HepG2 (cell line): ENCODE measurements around the gene SLC9A8. TPM values are rescaled to one million over a fixed set of nuclear protein-coding genes. Genes with fewer than 3 reads are reported as not detected.

ENCODE experiments used
- ARNT ChIP-seq: fragments of 450-650 bp; IDR thresholded peaks from 2 replicates; pipeline ENCODE4 v1.6.1; 2017
- GTF3A ChIP-seq: sonication (generic); formaldehyde crosslinking; conservative IDR thresholded peaks from 2 replicates; pipeline ENCODE4 v1.4.0; 2020; ENCODE audit warnings: mild to moderate bottlenecking, missing genetic modification reagents
- RAD21 ChIP-seq: fragments of 450-650 bp; formaldehyde crosslinking; IDR thresholded peaks from 2 replicates; pipeline ENCODE4 v1.5.0; 2020; ENCODE audit warnings: mild to moderate bottlenecking
- RORA ChIP-seq: sonication (generic); formaldehyde crosslinking; IDR thresholded peaks from 2 replicates; pipeline ENCODE4 v1.5.0; 2020; ENCODE audit warnings: mild to moderate bottlenecking, missing genetic modification reagents, moderate library complexity
- SETDB1 ChIP-seq: sonication (generic); formaldehyde crosslinking; IDR thresholded peaks from 2 replicates; pipeline ENCODE4 v1.5.1; 2020; ENCODE audit warnings: missing genetic modification reagents, mild to moderate bottlenecking, borderline replicate concordance
- SMAD3 ChIP-seq: sonication (generic); formaldehyde crosslinking; IDR thresholded peaks from 2 replicates; pipeline ENCODE4 v1.4.0; 2020; ENCODE audit warnings: missing genetic modification reagents
- ZNF225 ChIP-seq: sonication (generic); formaldehyde crosslinking; IDR thresholded peaks from 2 replicates; pipeline ENCODE4 v1.4.0; 2020; ENCODE audit warnings: mild to moderate bottlenecking, missing genetic modification reagents
- ZNF24 ChIP-seq: fragments of 450-650 bp; IDR thresholded peaks from 2 replicates; pipeline ENCODE4 v1.6.1; 2017; ENCODE audit warnings: antibody characterized with exemption, mild to moderate bottlenecking
- ZNF326 ChIP-seq: sonication (generic); formaldehyde crosslinking; IDR thresholded peaks from 2 replicates; pipeline ENCODE4 v1.4.0; 2020; ENCODE audit warnings: missing genetic modification reagents, borderline replicate concordance
- ZNF33A ChIP-seq: sonication (generic); formaldehyde crosslinking; IDR thresholded peaks from 2 replicates; pipeline ENCODE4 v1.5.1; 2020; ENCODE audit warnings: missing genetic modification reagents, mild to moderate bottlenecking, moderate library complexity, borderline replicate concordance
- ZNF543 ChIP-seq: sonication (generic); formaldehyde crosslinking; IDR thresholded peaks from 2 replicates; pipeline ENCODE4 v1.4.0; 2020; ENCODE audit warnings: mild to moderate bottlenecking, missing genetic modification reagents
- ZNF615 ChIP-seq: sonication (generic); formaldehyde crosslinking; IDR thresholded peaks from 2 replicates; pipeline ENCODE4 v1.5.0; 2020; ENCODE audit warnings: mild to moderate bottlenecking, missing genetic modification reagents, borderline replicate concordance
- ZNF768 ChIP-seq: sonication (generic); formaldehyde crosslinking; IDR thresholded peaks from 2 replicates; pipeline ENCODE4 v1.4.0; 2020; ENCODE audit warnings: missing genetic modification reagents
- ZNF879 ChIP-seq: sonication (generic); formaldehyde crosslinking; IDR thresholded peaks from 2 replicates; pipeline ENCODE4 v1.8.1; 2023; ENCODE audit warnings: missing genetic modification reagents
- polyA plus RNA-seq, 8 experiments: library from polyadenylated mRNA; depleted of rRNA in 3 of 8; stranded (reverse) in 7 of 8; unstranded in 1 of 8; fragments of >200 nt; fragmentation: Illumina TruSeq in 4 of 8; extraction: Trizol in 4 of 8; gene quantifications; 2 replicates each; pipeline versions ENCODE4 v1.2.1 to v1.2.3, GENCODE V29; 2011 to 2016; ENCODE audit warnings: low read depth in 4 of 8, missing spikeins in 1 of 8, mixed read lengths in 1 of 8; ENCODE audit not compliant: insufficient read depth in 1 of 8
- total RNA-seq, 5 experiments: library from RNA; depleted of rRNA; stranded (reverse); fragments of >200 nt; fragmentation: Illumina TruSeq; extraction: Trizol; gene quantifications; 2 replicates each; pipeline ENCODE4 v1.2.3, GENCODE V29; 2016; ENCODE audit warnings: low read depth in 1 of 5
- TF ChIP-seq, protein P1 (sequence below): sonication (generic); formaldehyde crosslinking; conservative IDR thresholded peaks from 2 replicates; pipeline ENCODE4 v1.4.0; 2020; ENCODE audit warnings: missing genetic modification reagents
- TF ChIP-seq, protein P2 (sequence below): sonication (generic); formaldehyde crosslinking; IDR thresholded peaks from 2 replicates; pipeline ENCODE4 v1.4.0; 2020; ENCODE audit warnings: missing genetic modification reagents
- TF ChIP-seq, protein P3 (sequence below): sonication (generic); formaldehyde crosslinking; IDR thresholded peaks from 2 replicates; pipeline ENCODE4 v1.4.0; 2020; ENCODE audit warnings: missing genetic modification reagents, mild to moderate bottlenecking, borderline replicate concordance
- TF ChIP-seq, protein P4 (sequence below): sonication (generic); formaldehyde crosslinking; IDR thresholded peaks from 2 replicates; pipeline ENCODE4 v1.4.0; 2020; ENCODE audit warnings: missing genetic modification reagents

Gene SLC9A8
- total and polyA plus RNA-seq, 2 of the 13 experiments (the other 11 are each of a cell fraction or from before 2014, with no cell fraction given), result 4.1 to 7.4 TPM

DNA sequence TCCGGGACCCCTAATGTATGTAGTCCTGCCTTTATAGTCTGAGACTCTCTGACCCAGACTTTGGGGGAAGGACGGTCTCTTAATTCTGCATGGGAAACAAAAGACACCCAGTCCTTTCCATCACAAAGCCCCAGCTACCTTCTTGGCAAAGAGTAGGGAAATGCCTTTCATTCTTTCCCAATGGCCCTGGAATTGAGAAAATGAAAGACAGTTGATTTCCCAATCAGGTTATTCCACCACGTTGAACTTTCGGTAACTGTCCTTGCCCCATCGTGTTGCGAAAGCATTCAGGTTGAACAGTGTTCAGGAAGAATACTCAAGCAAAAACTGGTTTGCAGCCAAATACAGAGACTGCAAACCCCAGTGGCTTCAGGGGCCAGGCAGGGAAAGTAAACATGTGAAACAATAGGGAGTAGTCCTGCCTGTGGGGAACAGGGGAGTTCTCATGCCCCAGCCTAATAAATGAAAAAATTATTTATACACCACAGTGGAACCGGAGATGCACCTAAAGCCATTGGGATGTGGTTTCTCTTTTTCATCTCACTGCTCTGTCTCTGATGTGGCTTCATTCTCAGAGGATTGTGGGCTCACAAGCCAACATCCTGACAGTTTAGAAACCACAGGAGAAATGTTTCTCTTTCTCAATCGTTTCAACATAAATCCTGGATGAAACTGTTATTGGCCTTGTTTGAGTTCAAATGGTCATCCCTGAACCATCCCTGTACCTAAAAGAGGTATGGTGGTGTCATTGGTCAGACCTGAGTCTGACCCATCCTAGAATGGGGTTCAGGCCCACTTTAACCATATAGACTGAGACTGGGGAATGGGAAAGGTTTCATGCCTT, 44.2 kb upstream of the SLC9A8 start (continued):
- TF ChIP-seq RORA (CRISPR knock-in tag) (peak; percentile 92), ZNF768 (CRISPR knock-in tag) (no peak), GTF3A (CRISPR knock-in tag) (no peak), RAD21 (peak; percentile 62), ZNF615 (CRISPR knock-in tag) (peak; percentile 97), ARNT (no peak), ZNF879 (CRISPR knock-in tag) (no peak), ZNF24 (peak; percentile 66; the same call in 1 of the 2 replicates), ZNF543 (peak; percentile 96), ZNF225 (CRISPR knock-in tag) (no peak), ZNF326 (CRISPR knock-in tag) (no peak), SMAD3 (CRISPR knock-in tag) (peak; percentile 100), ZNF33A (CRISPR knock-in tag) (peak; percentile 81; the same call in 1 of the 2 replicates), SETDB1 (CRISPR knock-in tag) (no peak)
- TF ChIP-seq, protein P1, sequence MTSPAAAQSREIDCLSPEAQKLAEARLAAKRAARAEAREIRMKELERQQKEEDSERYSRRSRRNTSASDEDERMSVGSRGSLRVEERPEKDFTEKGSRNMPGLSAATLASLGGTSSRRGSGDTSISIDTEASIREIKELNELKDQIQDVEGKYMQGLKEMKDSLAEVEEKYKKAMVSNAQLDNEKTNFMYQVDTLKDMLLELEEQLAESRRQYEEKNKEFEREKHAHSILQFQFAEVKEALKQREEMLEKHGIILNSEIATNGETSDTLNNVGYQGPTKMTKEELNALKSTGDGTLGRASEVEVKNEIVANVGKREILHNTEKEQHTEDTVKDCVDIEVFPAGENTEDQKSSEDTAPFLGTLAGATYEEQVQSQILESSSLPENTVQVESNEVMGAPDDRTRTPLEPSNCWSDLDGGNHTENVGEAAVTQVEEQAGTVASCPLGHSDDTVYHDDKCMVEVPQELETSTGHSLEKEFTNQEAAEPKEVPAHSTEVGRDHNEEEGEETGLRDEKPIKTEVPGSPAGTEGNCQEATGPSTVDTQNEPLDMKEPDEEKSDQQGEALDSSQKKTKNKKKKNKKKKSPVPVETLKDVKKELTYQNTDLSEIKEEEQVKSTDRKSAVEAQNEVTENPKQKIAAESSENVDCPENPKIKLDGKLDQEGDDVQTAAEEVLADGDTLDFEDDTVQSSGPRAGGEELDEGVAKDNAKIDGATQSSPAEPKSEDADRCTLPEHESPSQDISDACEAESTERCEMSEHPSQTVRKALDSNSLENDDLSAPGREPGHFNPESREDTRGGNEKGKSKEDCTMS, result no peak; the same call in 1 of the 2 replicates
- TF ChIP-seq, protein P2, sequence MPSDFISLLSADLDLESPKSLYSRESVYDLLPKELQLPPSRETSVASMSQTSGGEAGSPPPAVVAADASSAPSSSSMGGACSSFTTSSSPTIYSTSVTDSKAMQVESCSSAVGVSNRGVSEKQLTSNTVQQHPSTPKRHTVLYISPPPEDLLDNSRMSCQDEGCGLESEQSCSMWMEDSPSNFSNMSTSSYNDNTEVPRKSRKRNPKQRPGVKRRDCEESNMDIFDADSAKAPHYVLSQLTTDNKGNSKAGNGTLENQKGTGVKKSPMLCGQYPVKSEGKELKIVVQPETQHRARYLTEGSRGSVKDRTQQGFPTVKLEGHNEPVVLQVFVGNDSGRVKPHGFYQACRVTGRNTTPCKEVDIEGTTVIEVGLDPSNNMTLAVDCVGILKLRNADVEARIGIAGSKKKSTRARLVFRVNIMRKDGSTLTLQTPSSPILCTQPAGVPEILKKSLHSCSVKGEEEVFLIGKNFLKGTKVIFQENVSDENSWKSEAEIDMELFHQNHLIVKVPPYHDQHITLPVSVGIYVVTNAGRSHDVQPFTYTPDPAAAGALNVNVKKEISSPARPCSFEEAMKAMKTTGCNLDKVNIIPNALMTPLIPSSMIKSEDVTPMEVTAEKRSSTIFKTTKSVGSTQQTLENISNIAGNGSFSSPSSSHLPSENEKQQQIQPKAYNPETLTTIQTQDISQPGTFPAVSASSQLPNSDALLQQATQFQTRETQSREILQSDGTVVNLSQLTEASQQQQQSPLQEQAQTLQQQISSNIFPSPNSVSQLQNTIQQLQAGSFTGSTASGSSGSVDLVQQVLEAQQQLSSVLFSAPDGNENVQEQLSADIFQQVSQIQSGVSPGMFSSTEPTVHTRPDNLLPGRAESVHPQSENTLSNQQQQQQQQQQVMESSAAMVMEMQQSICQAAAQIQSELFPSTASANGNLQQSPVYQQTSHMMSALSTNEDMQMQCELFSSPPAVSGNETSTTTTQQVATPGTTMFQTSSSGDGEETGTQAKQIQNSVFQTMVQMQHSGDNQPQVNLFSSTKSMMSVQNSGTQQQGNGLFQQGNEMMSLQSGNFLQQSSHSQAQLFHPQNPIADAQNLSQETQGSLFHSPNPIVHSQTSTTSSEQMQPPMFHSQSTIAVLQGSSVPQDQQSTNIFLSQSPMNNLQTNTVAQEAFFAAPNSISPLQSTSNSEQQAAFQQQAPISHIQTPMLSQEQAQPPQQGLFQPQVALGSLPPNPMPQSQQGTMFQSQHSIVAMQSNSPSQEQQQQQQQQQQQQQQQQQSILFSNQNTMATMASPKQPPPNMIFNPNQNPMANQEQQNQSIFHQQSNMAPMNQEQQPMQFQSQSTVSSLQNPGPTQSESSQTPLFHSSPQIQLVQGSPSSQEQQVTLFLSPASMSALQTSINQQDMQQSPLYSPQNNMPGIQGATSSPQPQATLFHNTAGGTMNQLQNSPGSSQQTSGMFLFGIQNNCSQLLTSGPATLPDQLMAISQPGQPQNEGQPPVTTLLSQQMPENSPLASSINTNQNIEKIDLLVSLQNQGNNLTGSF, result 0 out of 2 replicates have a peak, but pooled peaks have one; percentile 79
- TF ChIP-seq, protein P3, sequence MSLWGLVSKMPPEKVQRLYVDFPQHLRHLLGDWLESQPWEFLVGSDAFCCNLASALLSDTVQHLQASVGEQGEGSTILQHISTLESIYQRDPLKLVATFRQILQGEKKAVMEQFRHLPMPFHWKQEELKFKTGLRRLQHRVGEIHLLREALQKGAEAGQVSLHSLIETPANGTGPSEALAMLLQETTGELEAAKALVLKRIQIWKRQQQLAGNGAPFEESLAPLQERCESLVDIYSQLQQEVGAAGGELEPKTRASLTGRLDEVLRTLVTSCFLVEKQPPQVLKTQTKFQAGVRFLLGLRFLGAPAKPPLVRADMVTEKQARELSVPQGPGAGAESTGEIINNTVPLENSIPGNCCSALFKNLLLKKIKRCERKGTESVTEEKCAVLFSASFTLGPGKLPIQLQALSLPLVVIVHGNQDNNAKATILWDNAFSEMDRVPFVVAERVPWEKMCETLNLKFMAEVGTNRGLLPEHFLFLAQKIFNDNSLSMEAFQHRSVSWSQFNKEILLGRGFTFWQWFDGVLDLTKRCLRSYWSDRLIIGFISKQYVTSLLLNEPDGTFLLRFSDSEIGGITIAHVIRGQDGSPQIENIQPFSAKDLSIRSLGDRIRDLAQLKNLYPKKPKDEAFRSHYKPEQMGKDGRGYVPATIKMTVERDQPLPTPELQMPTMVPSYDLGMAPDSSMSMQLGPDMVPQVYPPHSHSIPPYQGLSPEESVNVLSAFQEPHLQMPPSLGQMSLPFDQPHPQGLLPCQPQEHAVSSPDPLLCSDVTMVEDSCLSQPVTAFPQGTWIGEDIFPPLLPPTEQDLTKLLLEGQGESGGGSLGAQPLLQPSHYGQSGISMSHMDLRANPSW (CRISPR knock-in tag), result peak; percentile 99
- TF ChIP-seq, protein P4, sequence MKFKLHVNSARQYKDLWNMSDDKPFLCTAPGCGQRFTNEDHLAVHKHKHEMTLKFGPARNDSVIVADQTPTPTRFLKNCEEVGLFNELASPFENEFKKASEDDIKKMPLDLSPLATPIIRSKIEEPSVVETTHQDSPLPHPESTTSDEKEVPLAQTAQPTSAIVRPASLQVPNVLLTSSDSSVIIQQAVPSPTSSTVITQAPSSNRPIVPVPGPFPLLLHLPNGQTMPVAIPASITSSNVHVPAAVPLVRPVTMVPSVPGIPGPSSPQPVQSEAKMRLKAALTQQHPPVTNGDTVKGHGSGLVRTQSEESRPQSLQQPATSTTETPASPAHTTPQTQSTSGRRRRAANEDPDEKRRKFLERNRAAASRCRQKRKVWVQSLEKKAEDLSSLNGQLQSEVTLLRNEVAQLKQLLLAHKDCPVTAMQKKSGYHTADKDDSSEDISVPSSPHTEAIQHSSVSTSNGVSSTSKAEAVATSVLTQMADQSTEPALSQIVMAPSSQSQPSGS (CRISPR knock-in tag), result peak; percentile 99
